NOMO-1 treated with dmso at 0.1 percent for 144 hours (cell line): ENCODE results near the gene ZFPM1.

Experiments
- DNase-seq: peaks from one replicate; lab custom pipeline; 2025; ENCODE audit not compliant: unreplicated experiment; lab: John Stamatoyannopoulos, UW

ZFPM1 gene

DNA sequence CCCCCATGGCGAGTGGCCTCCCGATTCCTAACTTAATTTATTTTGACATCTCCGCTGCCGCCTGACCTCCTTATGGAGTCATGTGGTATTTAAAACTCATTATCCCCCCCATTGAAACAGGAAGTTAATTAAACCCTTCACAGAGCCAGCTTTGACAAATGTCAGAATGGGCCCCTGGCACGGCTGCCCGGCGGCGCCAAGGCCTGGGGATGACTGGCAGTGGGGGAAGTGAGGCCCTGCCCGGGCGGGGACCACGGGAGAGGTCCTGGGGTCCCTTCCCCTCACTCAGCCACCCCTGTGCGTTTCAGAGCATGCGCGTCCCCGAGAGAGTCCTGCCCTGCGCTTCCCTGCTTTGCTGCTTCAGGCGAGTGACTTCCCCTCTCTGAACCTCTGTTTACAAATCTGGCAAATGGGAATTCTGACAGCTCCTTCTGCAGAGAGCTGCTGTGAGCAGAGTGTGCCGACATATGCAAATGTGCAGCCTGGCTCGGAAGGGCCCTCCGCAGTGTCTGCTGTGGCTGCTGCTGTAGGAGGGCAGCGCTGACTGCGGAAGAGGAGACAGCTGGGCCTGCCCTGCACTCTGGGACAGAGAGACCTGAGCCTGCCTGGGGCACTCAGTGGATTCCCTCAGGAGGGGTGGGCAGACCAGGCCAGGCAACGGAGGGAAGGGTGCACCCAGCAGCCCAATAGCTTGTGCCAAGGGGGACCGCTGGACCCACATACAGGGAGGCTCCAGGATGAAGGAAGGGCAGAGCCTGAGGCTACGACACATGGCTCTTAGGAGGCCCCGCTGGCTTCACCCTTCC, 4.4 kb upstream of the ZFPM1 start:
- peak; percentile 81 for DNase-seq

DNA sequence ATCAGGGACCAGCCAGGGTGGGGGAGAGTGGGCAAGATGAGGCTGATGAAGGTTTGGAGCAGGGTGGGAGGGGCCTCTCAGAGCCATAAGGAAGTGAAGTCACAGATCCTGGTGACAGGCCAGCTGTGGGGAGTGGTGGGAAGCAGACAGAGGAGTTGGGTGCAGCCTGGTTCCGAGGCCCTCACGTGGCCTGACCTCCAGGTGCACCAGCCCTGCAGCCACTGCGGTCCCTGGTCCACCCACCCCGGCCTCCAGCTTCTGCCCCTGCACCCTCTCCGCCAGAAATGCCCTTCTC, 3.9 kb upstream of the ZFPM1 start:
- no peak for DNase-seq

- no peak for DNase-seq
Observed at GRCh38 chr16:88451586-88452481, 1.2 kb upstream of the ZFPM1 start.

- DNase-seq, result peak; percentile 92
Observed at GRCh38 chr16:88452482-88453216, 431 bp upstream of the ZFPM1 start.

DNA sequence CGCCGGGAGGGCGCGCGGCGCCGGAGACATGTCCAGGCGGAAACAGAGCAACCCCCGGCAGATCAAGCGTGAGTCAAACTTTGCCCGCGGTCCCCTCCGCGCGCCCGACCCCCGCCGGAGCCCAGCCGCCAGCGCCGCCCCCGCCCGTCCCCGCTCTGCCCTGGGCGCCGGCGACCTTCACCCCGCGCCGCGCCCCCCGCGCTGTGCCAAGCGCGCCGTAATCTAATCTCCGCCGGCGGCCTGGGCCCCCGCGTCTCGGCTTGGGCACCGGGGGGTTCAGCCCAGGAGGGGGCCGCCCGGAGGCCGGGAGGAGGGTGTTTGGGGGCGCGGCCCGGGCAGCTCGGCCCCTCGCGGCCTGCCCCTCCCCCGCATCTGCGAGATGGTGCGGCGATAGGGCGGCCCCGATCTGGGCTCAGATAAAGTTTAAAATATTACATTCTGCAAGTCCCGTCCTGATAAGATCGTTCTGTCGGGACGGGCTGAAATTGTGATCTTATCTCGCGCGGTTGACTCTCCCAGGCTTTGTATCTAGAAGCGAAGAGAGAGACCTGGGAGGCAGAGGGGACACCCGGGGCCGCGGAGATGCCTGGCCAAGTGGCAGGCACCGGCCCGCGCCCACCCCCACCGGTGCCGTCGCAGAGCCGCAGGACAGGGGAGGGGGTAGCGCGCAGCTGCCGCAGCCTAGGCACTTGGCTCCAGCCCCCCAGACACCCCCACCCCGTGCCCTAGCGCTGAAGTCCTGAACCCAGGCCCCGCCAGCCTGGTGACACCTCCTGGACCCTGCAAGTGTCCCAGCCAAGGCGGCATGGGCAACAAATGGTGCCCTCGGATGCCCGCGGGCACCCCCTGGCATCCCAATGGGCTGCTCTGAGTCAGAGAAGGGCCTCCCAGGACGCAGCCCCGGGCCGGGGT, 787 bp downstream of the ZFPM1 start:
- DNase-seq, result no peak

DNA sequence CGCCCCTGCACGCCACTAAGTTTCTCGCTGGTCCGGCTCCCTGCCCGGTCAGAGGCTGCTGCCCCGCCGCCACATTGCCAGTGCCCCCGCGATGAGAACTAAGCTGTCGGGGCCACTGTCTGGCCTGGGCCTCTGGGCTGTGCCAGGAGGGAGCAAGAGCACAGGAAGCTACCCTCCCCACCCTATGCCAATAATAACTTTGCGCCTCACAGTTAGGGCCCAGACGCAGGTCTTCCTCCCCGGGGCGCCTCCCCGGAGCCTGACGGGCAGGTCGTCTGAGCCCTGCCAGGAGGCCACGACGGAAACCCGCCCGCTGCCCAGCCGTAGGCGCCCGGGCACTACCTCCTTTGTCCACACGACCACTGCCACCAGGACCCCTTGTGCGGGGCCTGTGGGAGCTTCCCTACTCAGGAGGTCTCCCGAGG, 1.5 kb downstream of the ZFPM1 start:
- no peak for DNase-seq

GRCh38 chr16:88455610-88456355, 2.7 kb downstream of the ZFPM1 start:
- no peak for DNase-seq

- DNase-seq, result no peak
Observed at GRCh38 chr16:88456356-88457292, 3.5 kb downstream of the ZFPM1 start.

DNA sequence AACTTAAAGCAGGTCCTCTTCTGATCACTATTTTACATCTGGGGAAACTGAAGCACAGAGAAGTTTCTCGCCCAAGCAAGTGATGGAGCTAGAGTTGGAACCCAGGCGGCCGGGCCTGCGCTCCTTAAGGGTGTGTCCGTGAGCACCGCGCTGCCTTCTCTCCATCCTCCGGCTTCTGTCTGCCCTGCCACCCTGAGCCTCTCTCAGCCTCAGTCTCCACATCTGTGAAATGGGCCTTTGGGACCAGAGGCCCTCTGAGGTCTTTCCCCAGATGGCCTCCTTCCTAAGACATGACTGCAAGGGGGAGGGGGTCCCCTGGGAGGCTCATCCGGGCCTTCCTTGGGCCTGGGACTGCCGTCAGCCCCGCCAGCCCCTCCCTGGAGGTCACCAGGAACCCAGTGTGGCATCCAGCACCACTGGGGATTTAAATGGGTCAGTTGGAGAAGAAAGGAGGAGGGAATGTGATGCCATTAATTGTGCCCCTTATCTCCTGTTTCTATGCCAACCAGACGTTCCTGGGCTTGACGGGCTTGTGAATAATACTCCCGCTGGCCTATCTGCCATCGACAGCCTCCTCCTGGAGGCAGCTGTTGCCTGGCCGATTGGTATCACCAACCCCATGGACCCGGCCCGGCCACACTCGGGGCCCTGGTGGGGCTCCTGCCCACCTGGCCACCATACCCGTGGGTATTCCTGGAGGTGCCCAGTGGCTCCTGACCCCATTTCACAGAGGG, 5.1 kb downstream of the ZFPM1 start:
- DNase-seq, result no peak

GRCh38 chr16:88458773-88459235, 5.7 kb downstream of the ZFPM1 start:
- no peak for DNase-seq

GRCh38 chr16:88459366-88460073, 6.4 kb downstream of the ZFPM1 start:
- no peak for DNase-seq

- no peak for DNase-seq
Observed at GRCh38 chr16:88460496-88461330, 7.6 kb downstream of the ZFPM1 start.

DNA sequence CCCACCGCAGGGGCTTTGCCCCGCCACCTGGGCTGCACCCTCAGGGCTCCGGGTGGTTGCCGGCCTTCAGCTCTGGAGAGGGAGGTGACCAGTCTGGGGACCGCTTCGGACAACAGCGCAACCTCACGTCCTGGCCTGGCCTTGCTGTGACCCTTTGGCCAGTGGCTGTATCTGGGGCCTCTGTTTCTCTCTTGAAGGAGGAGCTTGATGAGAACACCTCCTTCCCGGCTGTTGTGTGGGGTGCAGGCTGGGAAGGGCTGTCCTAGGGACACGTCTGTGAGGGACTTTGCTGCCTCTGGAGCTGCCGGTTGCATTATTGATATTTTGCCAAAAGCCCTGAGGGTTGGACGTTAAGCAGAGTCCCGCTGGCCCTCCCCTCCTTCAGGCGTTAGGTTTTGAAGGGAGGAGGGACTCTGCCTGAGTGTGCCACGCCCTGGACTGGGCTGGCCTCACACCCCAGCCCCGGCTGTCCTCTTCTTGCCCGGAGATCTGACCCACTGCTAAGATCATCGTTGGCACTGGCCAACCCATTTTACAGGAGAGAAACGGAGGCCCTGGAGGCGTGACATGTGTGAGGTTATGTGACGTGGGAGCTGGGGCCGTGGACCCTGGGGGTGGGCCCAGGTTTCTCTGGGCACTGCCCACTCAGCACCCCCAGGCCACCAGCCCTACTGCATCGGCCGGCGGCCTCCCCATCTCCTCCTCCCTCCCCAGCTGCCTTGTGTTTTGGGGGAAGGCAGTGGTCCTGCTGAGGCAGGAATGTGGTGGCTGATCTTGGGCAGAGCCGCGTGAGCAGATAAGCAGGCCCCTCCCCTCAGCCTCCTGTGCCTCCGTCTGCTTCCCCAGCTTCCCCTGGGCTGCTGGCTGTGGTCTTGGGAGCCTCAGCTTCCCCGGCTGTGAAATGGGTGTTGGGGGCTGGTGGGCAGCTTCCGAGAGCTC, 8.5 kb downstream of the ZFPM1 start:
- no peak for DNase-seq

DNA sequence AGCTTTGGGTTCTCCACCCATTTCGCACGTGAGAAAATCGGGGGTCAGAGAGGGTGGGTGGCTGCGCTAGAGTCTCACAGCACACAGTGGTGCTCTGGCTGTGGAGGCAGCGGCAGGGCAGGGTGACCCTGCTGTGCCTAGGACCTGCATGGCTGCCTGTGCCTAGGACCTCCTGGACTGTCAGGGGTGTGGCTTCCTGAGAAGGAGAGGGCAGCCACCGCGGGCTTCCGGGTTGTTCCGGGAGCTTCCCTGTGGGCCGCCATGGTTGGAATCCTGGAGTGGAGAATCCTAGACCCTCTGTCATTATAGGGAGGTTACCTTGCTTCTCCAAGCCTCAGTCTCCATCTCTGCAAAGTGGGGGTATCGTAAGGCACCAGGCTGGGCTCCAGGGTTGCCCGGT, 9.3 kb downstream of the ZFPM1 start:
- DNase-seq, result no peak

DNA sequence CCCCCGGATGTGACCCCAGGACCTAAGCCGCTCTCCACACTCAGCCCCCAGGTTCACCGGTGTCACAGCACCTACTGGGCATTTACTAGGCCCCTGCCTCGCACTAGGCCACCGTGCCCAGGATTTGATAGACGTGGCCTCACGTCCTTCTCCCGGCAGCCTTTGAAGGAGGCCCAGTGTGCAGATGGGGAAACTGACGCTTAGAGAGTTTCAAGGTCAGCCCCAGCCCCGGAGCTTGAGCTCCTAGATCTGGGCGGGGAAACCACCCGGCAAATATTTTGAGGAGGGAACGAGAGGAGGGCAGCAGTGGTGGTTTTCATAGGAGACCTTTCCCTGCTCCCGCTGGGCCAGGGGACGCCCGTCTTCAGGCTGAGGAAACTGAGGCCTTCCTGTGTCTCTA, 10.3 kb downstream of the ZFPM1 start:
- no peak for DNase-seq
